ENCODE data around the gene RNF130. TPM values are rescaled to one million over a fixed set of nuclear protein-coding genes. Genes with fewer than 3 reads are reported as not detected.

Gene RNF130
- total RNA-seq, 1 donor from 2014 or later, result 19.8 TPM

GRCh38 chr5:180114304-180115003, 42.9 kb upstream of the RNF130 start:
- Histone ChIP-seq H3K4me1 (ENCODE audit: control insufficient read depth in 3 of 3, insufficient read depth in 3 of 3, low read length in 3 of 3) (no peaks in the 10 kb centered on the region), H3K27me3 (ENCODE audit: control insufficient read depth in 3 of 3, insufficient read depth in 3 of 3, low read length in 3 of 3) (peaks cover 0 to 11% (median 3%) of the 10 kb centered on the region in 3 donors), H3K4me3 (ENCODE audit: low read length in 3 of 3) (no peak overlapping the region), H3K27ac (ENCODE audit: low read depth, low read length) (no peak overlapping the region), H3K9ac (ENCODE audit: low read depth in 1 of 3, low read length in 3 of 3) (no peak overlapping the region), H3K9me3 (ENCODE audit: control insufficient read depth in 3 of 3, low read length in 3 of 3) (no peaks in the 10 kb centered on the region), H3K36me3 (ENCODE audit: control insufficient read depth in 3 of 3, insufficient read depth in 3 of 3, low read length in 3 of 3) (no peaks in the 10 kb centered on the region)

GRCh38 chr5:180113660-180114303, 42.2 kb upstream of the RNF130 start:
- Histone ChIP-seq H3K36me3 (ENCODE audit: control insufficient read depth in 3 of 3, insufficient read depth in 3 of 3, low read length in 3 of 3) (no peaks in the 10 kb centered on the region), H3K4me3 (ENCODE audit: low read length in 3 of 3) (no peak overlapping the region), H3K9ac (ENCODE audit: low read depth in 1 of 3, low read length in 3 of 3) (no peak overlapping the region), H3K27ac (ENCODE audit: low read depth, low read length) (no peak overlapping the region), H3K27me3 (ENCODE audit: control insufficient read depth in 3 of 3, insufficient read depth in 3 of 3, low read length in 3 of 3) (peaks cover 0 to 9% (median 3%) of the 10 kb centered on the region in 3 donors), H3K4me1 (ENCODE audit: control insufficient read depth in 3 of 3, insufficient read depth in 3 of 3, low read length in 3 of 3) (no peaks in the 10 kb centered on the region), H3K9me3 (ENCODE audit: control insufficient read depth in 3 of 3, low read length in 3 of 3) (no peaks in the 10 kb centered on the region)

- no peak overlapping the region for H3K4me3 ChIP-seq (ENCODE audit: low read length in 3 of 3)
- no peaks in the 10 kb centered on the region for H3K36me3 ChIP-seq (ENCODE audit: control insufficient read depth in 3 of 3, insufficient read depth in 3 of 3, low read length in 3 of 3)
- H3K4me1 ChIP-seq (ENCODE audit: control insufficient read depth in 3 of 3, insufficient read depth in 3 of 3, low read length in 3 of 3), result no peaks in the 10 kb centered on the region
- H3K27ac ChIP-seq (ENCODE audit: low read depth, low read length), result no peak overlapping the region
- H3K27me3 ChIP-seq (ENCODE audit: control insufficient read depth in 3 of 3, insufficient read depth in 3 of 3, low read length in 3 of 3), result peaks cover 0 to 6% (median 3%) of the 10 kb centered on the region in 3 donors
- H3K9ac ChIP-seq (ENCODE audit: low read depth in 1 of 3, low read length in 3 of 3), result no peak overlapping the region
- H3K9me3 ChIP-seq (ENCODE audit: control insufficient read depth in 3 of 3, low read length in 3 of 3), result peaks cover 0 to 2% (median under 1%) of the 10 kb centered on the region in 3 donors
These were observed 40.8 kb upstream of the RNF130 start for GRCh38 chr5:180112181-180112861.

GRCh38 chr5:180111273-180112002, 39.9 kb upstream of the RNF130 start:
- no peaks in the 10 kb centered on the region for H3K4me1 ChIP-seq (ENCODE audit: control insufficient read depth in 3 of 3, insufficient read depth in 3 of 3, low read length in 3 of 3)
- H3K9me3 ChIP-seq (ENCODE audit: control insufficient read depth in 3 of 3, low read length in 3 of 3), result peaks cover 2 to 3% (median 2%) of the 10 kb centered on the region in 3 donors
- no peak overlapping the region for H3K9ac ChIP-seq (ENCODE audit: low read depth in 1 of 3, low read length in 3 of 3)
- H3K27ac ChIP-seq (ENCODE audit: low read depth, low read length), result no peak overlapping the region
- no peaks in the 10 kb centered on the region for H3K36me3 ChIP-seq (ENCODE audit: control insufficient read depth in 3 of 3, insufficient read depth in 3 of 3, low read length in 3 of 3)
- H3K27me3 ChIP-seq (ENCODE audit: control insufficient read depth in 3 of 3, insufficient read depth in 3 of 3, low read length in 3 of 3), result peaks cover 0 to 6% (median 0%) of the 10 kb centered on the region in 3 donors
- no peak overlapping the region for H3K4me3 ChIP-seq (ENCODE audit: low read length in 3 of 3)

DNA sequence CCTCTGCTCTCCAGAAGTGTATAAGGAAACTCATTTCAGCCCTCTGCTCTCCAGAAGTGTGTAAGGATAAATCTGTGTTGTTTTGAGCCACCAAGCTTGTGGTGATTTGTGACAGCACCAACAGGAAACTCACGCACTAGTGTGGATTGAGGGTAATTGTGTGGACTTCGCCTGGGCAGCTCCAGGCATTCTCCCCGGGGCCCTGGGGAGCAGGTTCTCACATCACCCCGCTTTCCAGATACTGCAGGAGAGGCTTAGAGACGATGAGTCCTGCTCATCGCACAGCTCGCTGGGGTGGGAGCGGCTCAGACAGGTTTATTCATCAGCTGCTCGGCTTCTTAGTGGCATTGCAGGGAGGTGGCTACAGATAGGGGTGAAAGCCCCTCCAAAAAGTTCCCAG, 38.4 kb upstream of the RNF130 start:
- Histone ChIP-seq H3K4me1 (ENCODE audit: control insufficient read depth in 3 of 3, insufficient read depth in 3 of 3, low read length in 3 of 3) (no peaks in the 10 kb centered on the region), H3K27me3 (ENCODE audit: control insufficient read depth in 3 of 3, insufficient read depth in 3 of 3, low read length in 3 of 3) (peaks cover 0 to 6% (median 0%) of the 10 kb centered on the region in 3 donors), H3K9me3 (ENCODE audit: control insufficient read depth in 3 of 3, low read length in 3 of 3) (peaks cover 2 to 3% (median 2%) of the 10 kb centered on the region in 3 donors), H3K4me3 (ENCODE audit: low read length in 3 of 3) (no peak overlapping the region), H3K27ac (ENCODE audit: low read depth, low read length) (no peak overlapping the region), H3K9ac (ENCODE audit: low read depth in 1 of 3, low read length in 3 of 3) (no peak overlapping the region), H3K36me3 (ENCODE audit: control insufficient read depth in 3 of 3, insufficient read depth in 3 of 3, low read length in 3 of 3) (no peaks in the 10 kb centered on the region)

- H3K27me3 ChIP-seq (ENCODE audit: control insufficient read depth in 3 of 3, insufficient read depth in 3 of 3, low read length in 3 of 3), result peaks cover 0 to 3% (median 0%) of the 10 kb centered on the region in 3 donors
- no peaks in the 10 kb centered on the region for H3K36me3 ChIP-seq (ENCODE audit: control insufficient read depth in 3 of 3, insufficient read depth in 3 of 3, low read length in 3 of 3)
- no peak overlapping the region for H3K9ac ChIP-seq (ENCODE audit: low read depth in 1 of 3, low read length in 3 of 3)
- H3K4me1 ChIP-seq (ENCODE audit: control insufficient read depth in 3 of 3, insufficient read depth in 3 of 3, low read length in 3 of 3), result no peaks in the 10 kb centered on the region
- no peak overlapping the region for H3K4me3 ChIP-seq (ENCODE audit: low read length in 3 of 3)
- H3K9me3 ChIP-seq (ENCODE audit: control insufficient read depth in 3 of 3, low read length in 3 of 3), result peaks cover 2 to 3% (median 2%) of the 10 kb centered on the region in 3 donors
- no peak overlapping the region for H3K27ac ChIP-seq (ENCODE audit: low read depth, low read length)
These were observed 35.4 kb upstream of the RNF130 start for GRCh38 chr5:180107005-180107404.

DNA sequence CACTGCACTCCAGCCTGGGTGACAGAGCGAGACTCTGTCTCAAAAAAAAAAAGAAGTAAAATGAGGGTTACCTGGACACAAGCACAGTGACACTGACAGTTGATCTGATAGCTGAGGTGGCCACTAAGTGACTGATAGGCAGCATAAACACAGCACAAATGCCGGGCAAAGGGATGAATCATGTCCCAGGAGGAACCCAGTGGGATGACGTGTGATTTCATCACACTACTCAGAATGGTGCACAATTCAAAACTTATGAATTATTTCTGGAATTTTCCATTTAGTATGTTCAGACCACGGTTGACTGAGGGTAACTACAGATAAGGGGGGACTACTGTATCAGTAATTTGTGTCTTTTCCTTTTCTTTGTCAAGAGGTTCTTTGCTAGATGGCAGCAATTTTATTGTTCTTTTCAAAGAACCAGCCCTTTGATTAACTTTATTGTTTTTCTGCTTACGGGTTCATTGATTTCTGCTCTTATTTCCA, 34.3 kb upstream of the RNF130 start:
- Histone ChIP-seq H3K36me3 (ENCODE audit: control insufficient read depth in 3 of 3, insufficient read depth in 3 of 3, low read length in 3 of 3) (no peaks in the 10 kb centered on the region), H3K4me3 (ENCODE audit: low read length in 3 of 3) (no peak overlapping the region), H3K9me3 (ENCODE audit: control insufficient read depth in 3 of 3, low read length in 3 of 3) (peaks cover 2 to 3% (median 2%) of the 10 kb centered on the region in 3 donors), H3K27me3 (ENCODE audit: control insufficient read depth in 3 of 3, insufficient read depth in 3 of 3, low read length in 3 of 3) (peaks cover 0 to 4% (median 2%) of the 10 kb centered on the region in 3 donors), H3K4me1 (ENCODE audit: control insufficient read depth in 3 of 3, insufficient read depth in 3 of 3, low read length in 3 of 3) (no peaks in the 10 kb centered on the region), H3K27ac (ENCODE audit: low read depth, low read length) (no peak overlapping the region), H3K9ac (ENCODE audit: low read depth in 1 of 3, low read length in 3 of 3) (no peak overlapping the region)

DNA sequence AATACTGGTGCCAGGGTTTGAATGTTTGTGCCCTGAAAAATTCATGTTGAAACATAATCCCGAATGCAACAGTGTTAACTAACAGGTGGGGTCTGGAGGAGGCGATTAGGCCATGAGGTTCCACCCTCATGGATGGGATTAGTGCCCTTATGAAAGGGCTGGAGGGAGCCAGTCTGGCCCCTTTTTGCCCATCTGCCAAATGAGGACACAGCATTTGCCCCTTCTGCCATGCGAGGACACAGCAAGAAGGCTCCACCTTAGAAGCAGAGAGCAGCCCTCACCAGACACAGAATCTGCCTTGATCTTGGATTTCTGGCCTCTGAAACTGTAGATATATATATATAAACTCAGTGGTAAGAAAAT, 32.6 kb upstream of the RNF130 start:
- H3K4me1 ChIP-seq (ENCODE audit: control insufficient read depth in 3 of 3, insufficient read depth in 3 of 3, low read length in 3 of 3), result no peaks in the 10 kb centered on the region
- no peak overlapping the region for H3K4me3 ChIP-seq (ENCODE audit: low read length in 3 of 3)
- H3K27me3 ChIP-seq (ENCODE audit: control insufficient read depth in 3 of 3, insufficient read depth in 3 of 3, low read length in 3 of 3), result peaks cover 0 to 7% (median 6%) of the 10 kb centered on the region in 3 donors
- no peak overlapping the region for H3K27ac ChIP-seq (ENCODE audit: low read depth, low read length)
- peaks cover 2 to 3% (median 2%) of the 10 kb centered on the region in 3 donors for H3K9me3 ChIP-seq (ENCODE audit: control insufficient read depth in 3 of 3, low read length in 3 of 3)
- H3K36me3 ChIP-seq (ENCODE audit: control insufficient read depth in 3 of 3, insufficient read depth in 3 of 3, low read length in 3 of 3), result no peaks in the 10 kb centered on the region
- H3K9ac ChIP-seq (ENCODE audit: low read depth in 1 of 3, low read length in 3 of 3), result no peak overlapping the region

DNA sequence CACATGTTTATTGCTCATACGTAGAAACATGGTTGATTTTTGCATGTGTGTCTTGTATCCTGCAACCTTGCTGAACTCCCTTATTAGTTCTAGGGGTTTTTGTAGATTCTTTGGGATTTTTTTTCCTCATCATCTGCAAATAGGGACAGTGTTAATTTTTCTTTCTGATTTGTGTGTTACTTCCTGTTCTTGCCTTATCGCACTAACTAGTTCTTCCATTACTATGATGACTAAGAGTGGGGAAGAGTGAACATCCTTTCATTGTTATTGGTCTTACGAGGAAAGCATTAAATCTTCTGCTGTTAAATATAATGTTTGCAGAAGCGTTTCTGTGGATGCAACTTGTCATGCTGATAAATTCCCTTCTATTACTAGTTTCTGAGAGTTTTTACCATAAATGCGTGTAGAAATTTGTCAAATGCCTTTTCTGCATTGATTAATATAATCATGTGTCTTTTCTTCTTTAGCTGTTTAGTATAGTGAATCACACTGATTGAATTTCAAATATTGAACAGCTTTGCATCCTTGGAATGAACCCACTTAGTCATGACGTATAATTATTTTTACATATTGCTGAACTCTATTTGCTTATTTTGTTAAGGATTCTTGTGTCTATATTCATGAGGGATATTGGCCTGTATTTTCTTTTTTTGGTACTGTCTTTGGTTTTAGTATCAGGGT, 32.1 kb upstream of the RNF130 start:
- Histone ChIP-seq H3K9me3 (ENCODE audit: control insufficient read depth in 3 of 3, low read length in 3 of 3) (peaks cover 2 to 3% (median 2%) of the 10 kb centered on the region in 3 donors), H3K4me1 (ENCODE audit: control insufficient read depth in 3 of 3, insufficient read depth in 3 of 3, low read length in 3 of 3) (no peaks in the 10 kb centered on the region), H3K9ac (ENCODE audit: low read depth in 1 of 3, low read length in 3 of 3) (no peak overlapping the region), H3K27ac (ENCODE audit: low read depth, low read length) (no peak overlapping the region), H3K27me3 (ENCODE audit: control insufficient read depth in 3 of 3, insufficient read depth in 3 of 3, low read length in 3 of 3) (peaks cover 0 to 7% (median 6%) of the 10 kb centered on the region in 3 donors), H3K36me3 (ENCODE audit: control insufficient read depth in 3 of 3, insufficient read depth in 3 of 3, low read length in 3 of 3) (no peaks in the 10 kb centered on the region), H3K4me3 (ENCODE audit: low read length in 3 of 3) (no peak overlapping the region)
